ENCODE data around the gene NAT9. TPM values are rescaled to one million over a fixed set of nuclear protein-coding genes. Genes with fewer than 3 reads are reported as not detected.

NAT9 gene
- total RNA-seq, 1 experiment from 2014 or later: 63.5 TPM

GRCh38 chr17:74821655-74822334 lies 45.6 kb upstream of the NAT9 start:
- Histone ChIP-seq H3K4me2 (ENCODE audit: insufficient read depth, insufficient read length, low read length) (no peak overlapping the region), H2BK120ac (ENCODE audit: low read depth, low read length, poor library complexity, severe bottlenecking) (no peak overlapping the region), H4K8ac (replicated peaks; ENCODE audit: insufficient read length, low read depth, low read length) (no peak overlapping the region), H4K91ac (ENCODE audit: insufficient read length, low read depth, low read length) (no peak overlapping the region), H2BK5ac (ENCODE audit: insufficient read length, low read length) (no peak overlapping the region), H3K4ac (ENCODE audit: low read depth, low read length) (no peak overlapping the region), H2BK12ac (ENCODE audit: insufficient read length, low read depth, low read length) (no peak overlapping the region), H3K9me3 (ENCODE audit: control insufficient read depth, low read depth, low read length) (no peaks in the 10 kb centered on the region), H3K27ac (ENCODE audit: insufficient read length, low read depth, low read length) (no peak overlapping the region), H2BK15ac (ENCODE audit: low read depth, low read length) (no peak overlapping the region), H3K56ac (ENCODE audit: insufficient read length, low read depth, low read length) (no peak overlapping the region), H3K27me3 (ENCODE audit: insufficient read depth, low read length) (no peaks in the 10 kb centered on the region), H3K18ac (ENCODE audit: insufficient read length, low read depth, low read length) (no peak overlapping the region), H2BK20ac (ENCODE audit: low read depth, low read length, poor library complexity, severe bottlenecking) (no peak overlapping the region), H2AFZ (ENCODE audit: low read length) (no peak overlapping the region), H3K14ac (ENCODE audit: insufficient read depth, low read length) (no peak overlapping the region), H3K9ac (ENCODE audit: extremely low read depth, insufficient read length, low read length) (no peak overlapping the region), H3K4me1 (ENCODE audit: insufficient read depth, low read length) (no peaks in the 10 kb centered on the region), H4K20me1 (ENCODE audit: control insufficient read depth, insufficient read depth, insufficient read length) (no peaks in the 10 kb centered on the region), H2AK5ac (ENCODE audit: insufficient read length, low read length) (no peak overlapping the region), H3K79me2 (ENCODE audit: insufficient read depth, low read length) (no peaks in the 10 kb centered on the region), H3K79me1 (ENCODE audit: insufficient read depth, low read depth, low read length, poor library complexity, severe bottlenecking) (no peaks in the 10 kb centered on the region), H3K23me2 (ENCODE audit: insufficient read length, low read depth, low read length, poor library complexity, severe bottlenecking) (no peaks in the 10 kb centered on the region), H3T11ph (ENCODE audit: low read length) (no peak overlapping the region), H4K5ac (ENCODE audit: insufficient read length, low read depth, low read length) (no peak overlapping the region), H3K23ac (ENCODE audit: insufficient read length, low read depth, low read length) (no peak overlapping the region)
- H3K9me3 Mint-ChIP-seq: no peaks in the 10 kb centered on the region
- H3K4me1 Mint-ChIP-seq: peaks cover 0 to 5% of the 10 kb centered on the region in 2 experiments; a peak in 2 of 4 replicates
- no peaks in the 10 kb centered on the region; the same call in 1 of the 2 replicates for H3K27me3 Mint-ChIP-seq (ENCODE audit: low read depth)
- H3K36me3 Mint-ChIP-seq (ENCODE audit: insufficient read depth in 1 of 3, low read depth in 3 of 3): peaks cover 4 to 9% (median 4%) of the 10 kb centered on the region in 3 experiments; a peak in 5 of 7 replicates
- no peak overlapping the region for H3K27ac Mint-ChIP-seq
- no peak overlapping the region for H3K4me3 Mint-ChIP-seq
- DNase-seq: no peak
- no CpG with 5 or more reads among the region's 13 CpGs for WGBS (ENCODE audit: extremely low coverage, insufficient read length, low lambda C conversion rate)
- no peak for TF ChIP-seq CTCF (conservative IDR thresholded peaks at IDR 0.05)
